Subcutaneous adipose tissue (tissue), 4 donors: ENCODE measurements around the gene MGAT3. TPM values are rescaled to one million over a fixed set of nuclear protein-coding genes. Genes with fewer than 3 reads are reported as not detected.

Source experiments
- CTCF ChIP-seq: fragments of 450-650 bp; IDR thresholded peaks from one replicate; pipeline ENCODE4 v1.5.1; 2016; ENCODE audit warnings: low read depth, mild to moderate bottlenecking, control low read depth, antibody characterized with exemption, moderate library complexity
- total RNA-seq, 4 donors: library from RNA; depleted of rRNA; stranded (reverse); fragments of >200 nt; gene quantifications; one replicate each; pipeline ENCODE4 v1.1.0, GENCODE V29; 2016

Gene MGAT3
- total RNA-seq, 4 donors from 2014 or later = 6.5 to 13.4 (median 10.5) TPM

GRCh38 chr22:39470451-39471291 is 13.9 kb downstream of the MGAT3 start:
- TF ChIP-seq CTCF = no peak

- no peak for TF ChIP-seq CTCF
Measured at GRCh38 chr22:39471381-39472141, 14.7 kb downstream of the MGAT3 start.

- TF ChIP-seq CTCF = no peak
Measured at GRCh38 chr22:39472570-39473556, 16.1 kb downstream of the MGAT3 start.

GRCh38 chr22:39473851-39474250 is 17.0 kb downstream of the MGAT3 start:
- TF ChIP-seq CTCF = no peak

- no peak for TF ChIP-seq CTCF
Measured at GRCh38 chr22:39474351-39475111, 17.7 kb downstream of the MGAT3 start.

- no peak for TF ChIP-seq CTCF
Measured at GRCh38 chr22:39475337-39475736, 18.5 kb downstream of the MGAT3 start.
